Ishikawa (cell line): ENCODE results near the gene CPA4.

ENCODE experiments used
- CEBPB ChIP-seq: IDR thresholded peaks from 2 replicates; pipeline ENCODE4 v1.6.1; 2012
- CREB1 ChIP-seq: IDR thresholded peaks from 2 replicates; pipeline ENCODE4 v1.6.1; 2012; ENCODE audit warnings: low read depth
- EGR1 ChIP-seq: IDR thresholded peaks from 2 replicates; pipeline ENCODE4 v1.6.1; 2012
- EP300 ChIP-seq: IDR thresholded peaks from 2 replicates; pipeline ENCODE4 v1.6.1; 2012; ENCODE audit warnings: borderline replicate concordance
- FOXM1 ChIP-seq: IDR thresholded peaks from 2 replicates; pipeline ENCODE4 v1.6.1; 2012; ENCODE audit warnings: low read depth, borderline replicate concordance
- NFIC ChIP-seq: IDR thresholded peaks from 2 replicates; pipeline ENCODE4 v1.6.1; 2012
- RAD21 ChIP-seq: IDR thresholded peaks from 2 replicates; pipeline ENCODE4 v1.6.1; 2012; ENCODE audit warnings: low read depth
- TAF1 ChIP-seq: IDR thresholded peaks from 2 replicates; pipeline ENCODE4 v1.6.1; 2012; ENCODE audit warnings: low read depth, mild to moderate bottlenecking
- TCF12 ChIP-seq: IDR thresholded peaks from 2 replicates; pipeline ENCODE4 v1.6.1; 2012; ENCODE audit warnings: low read depth
- TEAD4 ChIP-seq: IDR thresholded peaks from 2 replicates; pipeline ENCODE4 v1.6.1; 2012
- YY1 ChIP-seq: IDR thresholded peaks from 2 replicates; pipeline ENCODE4 v1.6.1; 2012; ENCODE audit warnings: low read depth
- ZBTB7A ChIP-seq: IDR thresholded peaks from 2 replicates; pipeline ENCODE4 v1.6.1; 2012; ENCODE audit warnings: low read depth
- TF ChIP-seq, protein P1 (sequence below): IDR thresholded peaks from 2 replicates; pipeline ENCODE4 v1.6.1; 2012
- TF ChIP-seq, protein P2 (sequence below): IDR thresholded peaks from 2 replicates; pipeline ENCODE4 v1.6.1; 2012
- TF ChIP-seq, protein P3 (sequence below): IDR thresholded peaks from 2 replicates; pipeline ENCODE4 v1.6.1; 2012; ENCODE audit warnings: low read depth, mild to moderate bottlenecking

Gene CPA4

DNA sequence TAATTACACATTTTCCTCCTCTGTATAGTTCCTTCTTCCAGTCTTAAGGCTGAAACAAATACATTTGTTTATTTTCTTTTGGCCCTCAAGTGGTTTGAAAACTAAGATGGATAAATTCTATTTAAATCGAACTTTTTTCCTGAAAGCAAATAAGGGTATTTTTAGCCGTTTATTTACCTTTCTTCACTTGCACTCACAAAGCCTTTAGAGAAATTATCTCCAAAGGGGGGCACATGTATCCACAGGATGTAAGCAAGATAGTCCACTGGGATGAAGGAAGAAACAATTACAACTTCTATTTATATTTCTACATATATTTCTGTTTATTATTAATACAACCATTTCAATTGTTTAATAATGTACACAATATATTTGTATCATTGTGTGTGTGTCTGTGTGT lies 10.2 kb downstream of the CPA4 start:
- TF ChIP-seq CEBPB (no peak), EGR1 (no peak), NFIC (no peak), TEAD4 (no peak), YY1 (no peak)
- TF ChIP-seq, protein P1, sequence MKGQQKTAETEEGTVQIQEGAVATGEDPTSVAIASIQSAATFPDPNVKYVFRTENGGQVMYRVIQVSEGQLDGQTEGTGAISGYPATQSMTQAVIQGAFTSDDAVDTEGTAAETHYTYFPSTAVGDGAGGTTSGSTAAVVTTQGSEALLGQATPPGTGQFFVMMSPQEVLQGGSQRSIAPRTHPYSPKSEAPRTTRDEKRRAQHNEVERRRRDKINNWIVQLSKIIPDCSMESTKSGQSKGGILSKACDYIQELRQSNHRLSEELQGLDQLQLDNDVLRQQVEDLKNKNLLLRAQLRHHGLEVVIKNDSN, result no peak

DNA sequence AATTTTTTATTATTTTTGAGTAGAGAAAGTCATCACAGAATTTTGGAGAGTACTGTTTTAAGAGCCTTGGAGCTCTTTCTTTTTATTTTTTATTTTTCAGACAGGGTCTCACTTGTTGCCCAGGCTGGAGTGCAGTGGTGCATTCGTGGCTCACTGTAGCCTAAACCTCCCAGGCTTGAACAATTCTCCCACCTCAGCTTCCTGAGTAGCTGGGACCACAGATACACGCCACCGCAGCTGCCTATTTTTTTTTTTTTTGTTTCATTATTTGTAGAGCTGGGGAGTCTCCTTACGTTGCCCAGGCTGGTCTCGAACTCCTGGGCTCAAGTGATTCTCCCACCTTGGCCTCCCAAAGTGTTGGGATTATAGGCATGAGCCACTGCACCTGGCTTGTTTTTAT lies 10.6 kb downstream of the CPA4 start:
- TF ChIP-seq NFIC, result no peak
- TF ChIP-seq EGR1, result no peak
- no peak for TF ChIP-seq CEBPB

DNA sequence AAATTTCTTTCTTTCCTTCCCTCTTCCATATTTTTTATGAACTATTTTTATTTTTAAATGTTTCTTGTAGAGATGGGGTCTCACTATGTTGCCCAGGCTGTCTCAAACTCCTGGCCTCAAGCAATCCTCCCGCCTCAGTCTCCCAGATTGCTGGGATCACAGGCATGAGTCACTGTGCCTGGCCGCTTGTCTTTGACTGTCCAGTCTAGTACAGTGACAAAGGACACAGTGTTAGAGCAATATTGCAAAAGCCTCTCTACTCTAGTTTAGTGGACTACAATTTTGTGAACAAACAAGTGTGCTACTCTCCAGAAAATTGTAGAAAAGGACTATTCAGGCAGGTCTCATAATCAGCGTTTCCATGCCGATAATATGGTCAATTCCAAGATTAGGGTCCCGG lies 11.0 kb downstream of the CPA4 start:
- no peak for TF ChIP-seq FOXM1
- TF ChIP-seq RAD21, result no peak
- TF ChIP-seq TCF12, result no peak
- no peak for TF ChIP-seq ZBTB7A
- TF ChIP-seq YY1, result no peak
- no peak for TF ChIP-seq NFIC
- TF ChIP-seq CREB1, result no peak
- TF ChIP-seq, protein P2, sequence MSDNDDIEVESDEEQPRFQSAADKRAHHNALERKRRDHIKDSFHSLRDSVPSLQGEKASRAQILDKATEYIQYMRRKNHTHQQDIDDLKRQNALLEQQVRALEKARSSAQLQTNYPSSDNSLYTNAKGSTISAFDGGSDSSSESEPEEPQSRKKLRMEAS, result no peak
- no peak for TF ChIP-seq TAF1
- TF ChIP-seq EGR1, result no peak
- TF ChIP-seq, protein P3, sequence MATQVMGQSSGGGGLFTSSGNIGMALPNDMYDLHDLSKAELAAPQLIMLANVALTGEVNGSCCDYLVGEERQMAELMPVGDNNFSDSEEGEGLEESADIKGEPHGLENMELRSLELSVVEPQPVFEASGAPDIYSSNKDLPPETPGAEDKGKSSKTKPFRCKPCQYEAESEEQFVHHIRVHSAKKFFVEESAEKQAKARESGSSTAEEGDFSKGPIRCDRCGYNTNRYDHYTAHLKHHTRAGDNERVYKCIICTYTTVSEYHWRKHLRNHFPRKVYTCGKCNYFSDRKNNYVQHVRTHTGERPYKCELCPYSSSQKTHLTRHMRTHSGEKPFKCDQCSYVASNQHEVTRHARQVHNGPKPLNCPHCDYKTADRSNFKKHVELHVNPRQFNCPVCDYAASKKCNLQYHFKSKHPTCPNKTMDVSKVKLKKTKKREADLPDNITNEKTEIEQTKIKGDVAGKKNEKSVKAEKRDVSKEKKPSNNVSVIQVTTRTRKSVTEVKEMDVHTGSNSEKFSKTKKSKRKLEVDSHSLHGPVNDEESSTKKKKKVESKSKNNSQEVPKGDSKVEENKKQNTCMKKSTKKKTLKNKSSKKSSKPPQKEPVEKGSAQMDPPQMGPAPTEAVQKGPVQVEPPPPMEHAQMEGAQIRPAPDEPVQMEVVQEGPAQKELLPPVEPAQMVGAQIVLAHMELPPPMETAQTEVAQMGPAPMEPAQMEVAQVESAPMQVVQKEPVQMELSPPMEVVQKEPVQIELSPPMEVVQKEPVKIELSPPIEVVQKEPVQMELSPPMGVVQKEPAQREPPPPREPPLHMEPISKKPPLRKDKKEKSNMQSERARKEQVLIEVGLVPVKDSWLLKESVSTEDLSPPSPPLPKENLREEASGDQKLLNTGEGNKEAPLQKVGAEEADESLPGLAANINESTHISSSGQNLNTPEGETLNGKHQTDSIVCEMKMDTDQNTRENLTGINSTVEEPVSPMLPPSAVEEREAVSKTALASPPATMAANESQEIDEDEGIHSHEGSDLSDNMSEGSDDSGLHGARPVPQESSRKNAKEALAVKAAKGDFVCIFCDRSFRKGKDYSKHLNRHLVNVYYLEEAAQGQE, result no peak
- no peak for TF ChIP-seq TEAD4
- no peak for TF ChIP-seq EP300
- TF ChIP-seq, protein P1, result no peak
- no peak for TF ChIP-seq CEBPB

DNA sequence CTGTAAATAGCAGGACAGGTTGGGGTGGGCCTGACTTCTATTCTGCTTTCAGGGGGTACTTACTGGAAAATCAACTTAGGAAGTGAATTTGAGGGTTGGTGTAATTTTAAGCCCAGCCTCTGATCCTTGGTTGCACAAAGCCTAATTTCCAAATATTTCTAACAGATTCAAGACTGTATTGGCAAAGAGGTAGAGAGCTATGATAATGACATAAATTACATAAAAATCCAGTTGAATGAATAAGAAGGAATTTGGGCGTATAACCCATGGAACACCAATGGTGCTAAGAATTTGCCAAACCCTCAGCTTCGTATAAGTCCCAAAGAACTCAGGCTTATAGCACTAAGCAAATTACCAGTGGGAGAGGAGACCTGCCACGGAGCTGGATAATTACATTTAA lies 11.9 kb downstream of the CPA4 start:
- TF ChIP-seq CEBPB (no peak), FOXM1 (no peak), YY1 (no peak), EP300 (no peak), RAD21 (no peak), TCF12 (no peak), ZBTB7A (no peak), CREB1 (no peak), TAF1 (no peak), TEAD4 (no peak), NFIC (no peak), EGR1 (no peak)
- TF ChIP-seq, protein P2, result no peak
- TF ChIP-seq, protein P3, result no peak
- TF ChIP-seq, protein P1, result no peak

DNA sequence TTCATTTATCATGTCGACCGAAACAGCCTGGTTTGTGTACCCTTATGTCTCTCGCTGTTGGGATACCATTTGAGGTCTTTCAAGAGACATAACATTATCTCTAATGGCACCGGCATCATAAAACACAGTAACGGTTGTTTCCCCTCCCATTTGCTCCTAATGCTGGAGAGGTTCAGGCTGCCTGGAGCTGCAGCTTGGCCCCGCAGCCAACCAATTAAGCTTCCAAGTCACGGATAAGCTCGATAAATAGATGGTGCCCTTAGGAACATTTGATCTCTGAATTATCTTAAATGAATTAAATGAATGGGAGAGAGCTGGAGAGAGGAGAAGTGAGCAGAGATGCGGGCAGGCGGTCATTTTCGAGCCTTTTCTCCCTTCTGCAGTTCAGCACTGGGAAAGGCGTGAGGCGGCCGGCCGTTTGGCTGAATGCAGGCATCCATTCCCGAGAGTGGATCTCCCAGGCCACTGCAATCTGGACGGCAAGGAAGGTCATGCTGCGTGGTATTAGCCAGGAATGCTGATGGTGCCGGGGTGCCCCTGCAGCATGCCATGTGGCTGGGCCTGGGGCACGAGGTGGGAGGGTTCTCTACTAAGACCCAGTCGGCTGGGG lies 12.6 kb downstream of the CPA4 start:
- TF ChIP-seq CEBPB (no peak), NFIC (no peak), EP300 (no peak)
- TF ChIP-seq, protein P3, result no peak
